Pancreas (tissue), 10 donors: ENCODE data around the gene FAM47C. TPM values are rescaled to one million over a fixed set of nuclear protein-coding genes. Genes with fewer than 3 reads are reported as not detected.
"Not testable (repeated sequence)": the region's sequence is repeated elsewhere in the genome, so short reads cannot be mapped to it uniquely, and the experiment has no call there.

Experiments used
- ATAC-seq, 4 donors: fragments of 200-7000 bp; cut with Tn5 transposase; one replicate each; pipeline versions ENCODE4 v1.8.0 to v1.9.1; 2020; ENCODE audit warnings: mild to moderate bottlenecking in 4 of 4, moderate library complexity in 4 of 4
- DNase-seq, 6 donors: peaks; one replicate each; pipeline ENCODE4 v3.0.0-alpha.2; 2020
- FAIRE-seq: peaks from 2 replicates; lab custom pipeline; 2012; peaks lifted over from hg19 to GRCh38; lab: Jason Lieb, UNC
- H3K27ac ChIP-seq, 4 donors: fragments of 200-600 bp; sonication (generic); 1 replicate in 3 of 4; 2 replicates in 1 of 4; pipeline versions ENCODE4 v1.5.0 to v1.8.0; 2020
- H3K27me3 ChIP-seq, 4 donors: fragments of 200-600 bp; one replicate each; pipeline ENCODE4 v1.8.0; 2021
- H3K36me3 ChIP-seq, 3 donors: fragments of 200-600 bp; sonication (generic) in 1 of 3; one replicate each; pipeline versions ENCODE4 v1.5.0 to v1.8.0; 2020 to 2021
- H3K4me1 ChIP-seq, 3 donors: fragments of 200-600 bp; one replicate each; pipeline ENCODE4 v1.8.0; 2021
- H3K4me3 ChIP-seq, 4 donors: fragments of 200-600 bp; sonication (generic) in 2 of 4; one replicate each; pipeline versions ENCODE4 v1.5.0 to v1.8.0; 2020 to 2021
- H3K9me3 ChIP-seq, 4 donors: fragments of 200-600 bp; one replicate each; pipeline ENCODE4 v1.8.0; 2021
- WGBS, 2 donors: extraction: QIAGEN DNeasy Blood & Tissue Kit; methylation state at CpG; one replicate each; pipeline ENCODE4 v1.1.7; 2013; 5-methylcytosine and 5-hydroxymethylcytosine counted together
- intact Hi-C, 3 donors: fragments of 100-400 bp; cut with DNase I; formaldehyde crosslinking; loops; one replicate each; pipeline versions ENCODE4 v1.11.1 to v1.14.2; 2022
- polyA plus RNA-seq, 2 donors: library from polyadenylated mRNA; stranded (reverse); fragments of 200-250 nt; gene quantifications; one replicate each; pipeline ENCODE4 v1.2.3, GENCODE V29; 2013
- total RNA-seq, 6 donors: library from RNA; stranded (reverse); fragmentation: NEBNext Ultra II Directional in 4 of 6; extraction: Animal tissue kit (Norgen Biotek cat#: 25700) in 4 of 6; gene quantifications; one replicate each; pipeline versions ENCODE4 v1.2.1 to v1.2.4, GENCODE V29; 2021 to 2023
- TF ChIP-seq, protein P1 (sequence below), 4 donors: fragments of 200-600 bp; sonication (generic) in 3 of 4; IDR thresholded peaks; one replicate each; pipeline versions ENCODE4 v1.5.0 to v1.8.0; 2021; ENCODE audit warnings: antibody characterized with exemption in 4 of 4
- donor health status: healthy with polysubstance abuse.
- donor health status: DM: no; HTN: no; CAD: no; lungs with moderate emphysema.
- donor health status: DM: no; HTN: no; CAD: no.
- donor health status: control.
- donor health status: control.
- donor health status: Bipolar disorder and iron deficiency.
- donor health status: DM: yes; HTN: yes; CAD: no.
- donor health status: DM: no; HTN: no; CAD: no.
- donor health status: DM: no; HTN: no; CAD: no.
- donor health status: DM: yes; HTN: yes; CAD: no.

The FAM47C gene
- total RNA-seq: under 1 TPM in 1 of 6 donors, not detected in 5; 0.06 TPM
- polyA plus RNA-seq: under 1 TPM; 0.04 to 0.05 TPM

GRCh38 chrX:37008182-37008581, at the start of gene FAM47C:
Gene FAM47C (plus strand): TSS chrX:37008366. CDS start chrX:37008411, 45 bp downstream.
- H3K9me3 ChIP-seq, intact Hi-C loops, FAIRE-seq, H3K36me3 ChIP-seq, H3K4me3 ChIP-seq, H3K4me1 ChIP-seq, ATAC-seq, H3K27ac ChIP-seq: not testable (repeated sequence)
- DNase-seq: peak in 1 of 6 donors; percentile 27
- peaks cover 0 to 12% (median 2%) of the 10 kb centered on the region in 4 donors for H3K27me3 ChIP-seq
- 59 to 64% methylated on average over 24 of the region's 24 CpGs for WGBS, 2 donors

- no peak for FAIRE-seq
- no peak overlapping the region for H3K4me3 ChIP-seq
- ATAC-seq: no peak
- WGBS, 2 donors: 44 to 55% methylated on average over 10 of the region's 10 CpGs
- DNase-seq: no peak
- intact Hi-C loops: no loop called here
- TF ChIP-seq, protein P1, sequence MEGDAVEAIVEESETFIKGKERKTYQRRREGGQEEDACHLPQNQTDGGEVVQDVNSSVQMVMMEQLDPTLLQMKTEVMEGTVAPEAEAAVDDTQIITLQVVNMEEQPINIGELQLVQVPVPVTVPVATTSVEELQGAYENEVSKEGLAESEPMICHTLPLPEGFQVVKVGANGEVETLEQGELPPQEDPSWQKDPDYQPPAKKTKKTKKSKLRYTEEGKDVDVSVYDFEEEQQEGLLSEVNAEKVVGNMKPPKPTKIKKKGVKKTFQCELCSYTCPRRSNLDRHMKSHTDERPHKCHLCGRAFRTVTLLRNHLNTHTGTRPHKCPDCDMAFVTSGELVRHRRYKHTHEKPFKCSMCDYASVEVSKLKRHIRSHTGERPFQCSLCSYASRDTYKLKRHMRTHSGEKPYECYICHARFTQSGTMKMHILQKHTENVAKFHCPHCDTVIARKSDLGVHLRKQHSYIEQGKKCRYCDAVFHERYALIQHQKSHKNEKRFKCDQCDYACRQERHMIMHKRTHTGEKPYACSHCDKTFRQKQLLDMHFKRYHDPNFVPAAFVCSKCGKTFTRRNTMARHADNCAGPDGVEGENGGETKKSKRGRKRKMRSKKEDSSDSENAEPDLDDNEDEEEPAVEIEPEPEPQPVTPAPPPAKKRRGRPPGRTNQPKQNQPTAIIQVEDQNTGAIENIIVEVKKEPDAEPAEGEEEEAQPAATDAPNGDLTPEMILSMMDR (IDR thresholded peaks at IDR 0.05): no peak
- H3K4me1 ChIP-seq: no peaks in the 10 kb centered on the region
- no peaks in the 10 kb centered on the region for H3K9me3 ChIP-seq
- no peaks in the 10 kb centered on the region for H3K36me3 ChIP-seq
- peaks cover 0 to 11% (median 4%) of the 10 kb centered on the region in 4 donors for H3K27me3 ChIP-seq
- no peak overlapping the region for H3K27ac ChIP-seq
Observed at GRCh38 chrX:36961590-36961989, 46.6 kb upstream of the FAM47C start.

DNA sequence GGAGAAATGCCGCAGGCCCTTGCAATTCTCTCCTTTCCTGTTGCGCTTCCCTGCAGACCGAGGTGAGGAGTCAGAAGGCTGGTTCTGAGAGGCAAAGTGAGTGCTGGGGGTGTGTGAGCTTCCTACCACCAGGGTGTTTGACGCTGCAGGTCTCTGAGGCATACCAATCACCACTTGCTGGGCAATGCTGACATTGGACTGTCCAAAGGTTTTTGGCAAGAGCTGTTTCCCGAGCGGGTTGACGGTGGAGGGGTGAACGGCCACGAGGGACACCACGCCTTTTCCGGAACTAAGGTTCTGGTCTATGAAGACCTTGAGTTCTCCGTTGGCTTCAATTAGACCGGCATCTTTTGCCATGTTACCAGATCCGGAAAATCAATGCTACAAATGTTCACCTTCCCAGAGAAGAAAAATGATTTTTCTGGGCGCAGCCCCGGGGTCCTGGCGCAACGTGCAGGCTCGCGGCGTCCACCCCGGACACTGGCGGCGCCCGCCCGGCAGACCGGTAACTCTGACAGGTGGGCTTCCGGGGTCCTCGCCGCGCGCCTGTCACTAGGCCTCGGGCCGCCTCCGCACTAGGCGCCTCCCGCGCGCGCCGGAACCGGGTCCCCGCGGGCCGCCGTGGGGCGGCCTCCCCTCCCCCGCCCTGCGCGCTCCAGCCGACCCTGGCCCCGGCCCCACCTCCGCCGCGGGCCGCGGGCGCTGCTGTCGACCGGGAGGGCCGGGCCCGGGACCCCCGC, 44.9 kb upstream of the FAM47C start:
- ATAC-seq (peak; percentile 53 to 75 (median 64)), FAIRE-seq (no peak)
- WGBS, 2 donors: 4 to 27% methylated on average over 35 to 63 of the region's 63 CpGs

GRCh38 chrX:36963852-36964251, 44.3 kb upstream of the FAM47C start:
- DNase-seq (peak in 2 of 6 donors; percentile 16 to 53), ATAC-seq (peak in 2 of 4 donors; percentile 37 to 46), FAIRE-seq (no peak)
- Histone ChIP-seq H3K27ac (no peak overlapping the region), H3K27me3 (peaks cover 0 to 5% (median 0%) of the 10 kb centered on the region in 4 donors), H3K4me3 (peak overlapping the region in 2 of 4 donors; percentile 25 to 29), H3K9me3 (no peaks in the 10 kb centered on the region), H3K36me3 (no peaks in the 10 kb centered on the region), H3K4me1 (no peaks in the 10 kb centered on the region)
- WGBS, 2 donors: 1 to 35% methylated on average over 30 to 45 of the region's 45 CpGs
- intact Hi-C loops: no loop called here
- TF ChIP-seq, protein P1 (IDR thresholded peaks at IDR 0.05): no peak

More for the DNA sequence above, 44.9 kb upstream of the FAM47C start:
- DNase-seq: peak in 5 of 6 donors; percentile 13 to 56 (median 31)
- Histone ChIP-seq H3K36me3 (no peaks in the 10 kb centered on the region), H3K27me3 (peaks cover 0 to 5% (median 0%) of the 10 kb centered on the region in 4 donors), H3K27ac (no peak overlapping the region), H3K9me3 (no peaks in the 10 kb centered on the region), H3K4me3 (peak overlapping the region in 2 of 4 donors; percentile 25 to 29), H3K4me1 (no peaks in the 10 kb centered on the region)
- TF ChIP-seq, protein P1 (IDR thresholded peaks at IDR 0.05): no peak
- intact Hi-C loops: no loop called here

DNA sequence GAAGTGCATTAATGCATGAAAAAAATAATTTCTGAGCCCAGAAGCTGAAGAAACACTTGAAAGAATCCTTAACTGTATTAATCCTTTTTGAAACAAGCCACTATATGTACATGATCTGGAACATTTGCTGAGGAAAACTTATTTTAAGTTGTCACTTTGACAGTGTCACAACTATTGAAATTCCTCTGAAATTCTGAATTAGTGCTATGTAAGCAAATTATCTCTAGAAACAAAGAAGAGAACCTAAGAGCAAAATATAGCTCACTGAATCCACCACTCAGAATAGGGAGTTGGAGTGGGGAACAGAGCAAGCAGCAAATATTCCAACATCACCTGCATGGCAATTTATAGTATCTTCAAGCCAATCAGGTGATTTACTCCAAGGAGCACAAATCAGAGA, 34.6 kb upstream of the FAM47C start:
- TF ChIP-seq, protein P1 (IDR thresholded peaks at IDR 0.05): no peak
- DNase-seq (no peak), ATAC-seq (no peak), FAIRE-seq (no peak)
- Histone ChIP-seq H3K4me3 (no peak overlapping the region), H3K9me3 (no peaks in the 10 kb centered on the region), H3K27ac (no peak overlapping the region), H3K36me3 (no peaks in the 10 kb centered on the region), H3K27me3 (peaks cover 0 to 9% (median 0%) of the 10 kb centered on the region in 4 donors), H3K4me1 (no peaks in the 10 kb centered on the region)
- intact Hi-C loops: no loop called here
